GM12801 (cell line): ENCODE measurements around the gene CPSF3.

ENCODE experiments used
- TF ChIP-seq, protein P1 (sequence below): IDR thresholded peaks from one replicate; pipeline ENCODE4 v1.5.1; 2011; ENCODE audit warnings: control low read depth; ENCODE audit not compliant: insufficient read length; ENCODE audit errors: extremely low read depth

CPSF3 gene

DNA sequence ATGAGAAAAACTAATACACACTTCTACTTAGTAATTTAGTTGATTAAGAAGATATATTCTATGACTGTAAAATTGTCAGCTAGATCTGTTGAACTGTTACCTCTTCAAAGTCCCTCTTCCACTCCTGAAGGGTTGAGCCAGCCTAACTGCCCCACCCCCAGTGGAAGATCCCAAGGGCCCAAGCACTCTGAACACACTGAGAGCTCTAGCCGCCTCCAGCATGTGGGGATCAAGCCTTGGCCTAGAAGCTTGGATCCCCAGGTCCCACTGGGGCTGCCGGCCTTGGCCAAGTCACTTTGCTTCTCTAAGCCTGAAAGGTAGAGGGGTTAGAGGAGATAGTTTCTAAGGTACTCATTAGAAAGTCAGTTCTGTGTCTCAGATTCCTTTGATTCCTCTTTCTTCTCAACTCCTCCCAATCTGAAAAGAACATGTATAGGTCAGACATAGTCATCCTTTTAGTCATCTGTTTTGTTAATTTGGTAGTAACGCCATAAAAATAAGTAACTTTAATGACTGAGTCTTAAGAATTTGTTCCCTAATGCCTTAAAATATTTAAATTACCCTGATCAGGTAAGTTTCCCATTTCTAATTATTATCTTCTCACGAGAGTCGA, 5.6 kb downstream of the CPSF3 start:
- TF ChIP-seq, protein P1, sequence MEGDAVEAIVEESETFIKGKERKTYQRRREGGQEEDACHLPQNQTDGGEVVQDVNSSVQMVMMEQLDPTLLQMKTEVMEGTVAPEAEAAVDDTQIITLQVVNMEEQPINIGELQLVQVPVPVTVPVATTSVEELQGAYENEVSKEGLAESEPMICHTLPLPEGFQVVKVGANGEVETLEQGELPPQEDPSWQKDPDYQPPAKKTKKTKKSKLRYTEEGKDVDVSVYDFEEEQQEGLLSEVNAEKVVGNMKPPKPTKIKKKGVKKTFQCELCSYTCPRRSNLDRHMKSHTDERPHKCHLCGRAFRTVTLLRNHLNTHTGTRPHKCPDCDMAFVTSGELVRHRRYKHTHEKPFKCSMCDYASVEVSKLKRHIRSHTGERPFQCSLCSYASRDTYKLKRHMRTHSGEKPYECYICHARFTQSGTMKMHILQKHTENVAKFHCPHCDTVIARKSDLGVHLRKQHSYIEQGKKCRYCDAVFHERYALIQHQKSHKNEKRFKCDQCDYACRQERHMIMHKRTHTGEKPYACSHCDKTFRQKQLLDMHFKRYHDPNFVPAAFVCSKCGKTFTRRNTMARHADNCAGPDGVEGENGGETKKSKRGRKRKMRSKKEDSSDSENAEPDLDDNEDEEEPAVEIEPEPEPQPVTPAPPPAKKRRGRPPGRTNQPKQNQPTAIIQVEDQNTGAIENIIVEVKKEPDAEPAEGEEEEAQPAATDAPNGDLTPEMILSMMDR, result no peak

DNA sequence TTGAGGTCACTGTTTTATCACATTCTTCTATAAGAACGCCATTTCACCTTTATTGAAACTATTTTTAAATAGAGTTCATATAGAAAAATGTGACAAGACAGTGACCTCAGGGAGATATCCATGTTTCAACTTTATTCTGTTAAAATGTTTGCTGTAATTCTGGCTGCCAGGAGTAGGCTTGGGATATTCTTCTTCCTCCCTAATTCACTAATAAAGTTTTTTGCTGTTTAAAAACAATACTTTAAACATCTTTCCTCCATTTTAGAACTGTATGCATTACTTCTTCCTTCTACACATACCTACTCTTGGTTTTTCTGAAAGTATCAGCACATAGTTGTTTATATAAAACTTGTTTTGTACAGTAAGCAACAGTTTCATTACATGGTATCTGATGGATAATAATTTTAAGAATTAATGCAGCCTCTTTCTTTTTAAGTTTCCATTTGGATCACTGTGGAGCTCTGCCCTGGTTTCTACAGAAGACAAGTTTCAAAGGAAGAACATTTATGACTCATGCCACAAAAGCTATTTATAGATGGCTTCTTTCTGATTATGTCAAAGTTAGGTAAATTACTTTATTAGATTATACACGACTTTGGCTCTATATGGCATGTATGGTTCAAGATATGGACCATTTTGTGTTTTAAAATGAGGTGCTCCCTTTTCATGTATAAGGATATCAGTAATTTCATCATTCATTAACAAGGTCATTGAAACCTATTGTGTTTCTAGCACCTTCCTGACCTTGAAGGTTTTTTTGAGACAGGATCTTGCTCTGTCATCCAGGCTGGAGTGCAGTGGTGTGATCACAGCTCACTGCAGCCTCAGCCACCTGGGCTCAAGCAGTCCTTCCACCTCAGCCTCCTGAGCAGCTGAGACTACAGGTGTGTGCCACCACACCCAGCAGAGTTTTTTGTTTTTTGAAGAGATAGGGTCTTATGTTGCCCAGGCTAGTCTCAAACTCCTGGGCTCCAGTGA, 7.2 kb downstream of the CPSF3 start:
- TF ChIP-seq, protein P1, result no peak

DNA sequence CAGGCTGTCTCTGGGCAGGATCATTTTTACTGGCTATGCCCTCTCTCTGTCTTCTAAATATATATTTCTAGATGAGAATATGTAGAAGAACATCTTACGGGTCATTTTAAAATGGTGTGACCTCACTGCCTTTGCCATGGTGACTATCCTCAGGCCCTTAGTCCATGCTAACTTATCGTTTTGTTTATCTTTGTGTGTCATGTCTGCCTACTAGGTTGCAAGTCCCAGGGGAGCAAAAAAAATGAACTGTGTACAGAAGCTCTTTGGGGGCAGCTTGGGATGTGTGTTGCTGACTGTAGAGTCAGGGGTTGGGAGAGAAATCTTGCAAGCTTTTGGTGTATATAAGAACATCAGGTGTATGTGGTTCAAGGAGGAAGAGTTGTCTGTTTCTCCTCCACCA, 11.0 kb downstream of the CPSF3 start:
- TF ChIP-seq, protein P1, result no peak

DNA sequence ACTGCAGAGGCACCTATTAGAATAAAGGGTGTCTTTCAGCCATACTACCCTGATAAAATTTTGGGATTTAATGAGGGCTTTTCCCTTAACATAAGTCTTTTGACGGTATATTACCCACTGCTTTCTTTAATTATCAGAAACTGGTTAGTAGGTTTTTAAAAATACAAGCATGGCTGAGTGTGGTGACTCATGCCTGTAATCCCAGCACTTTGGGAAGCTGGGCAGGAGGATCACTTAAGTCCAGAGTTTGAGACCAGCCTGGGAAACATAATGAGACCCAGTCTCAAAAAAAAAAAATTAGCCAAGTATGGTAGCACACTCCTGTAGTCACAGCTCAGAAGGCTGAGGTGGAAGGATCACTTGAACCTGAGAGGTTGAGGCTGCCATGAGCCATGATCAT, 16.1 kb downstream of the CPSF3 start:
- TF ChIP-seq, protein P1, result no peak

DNA sequence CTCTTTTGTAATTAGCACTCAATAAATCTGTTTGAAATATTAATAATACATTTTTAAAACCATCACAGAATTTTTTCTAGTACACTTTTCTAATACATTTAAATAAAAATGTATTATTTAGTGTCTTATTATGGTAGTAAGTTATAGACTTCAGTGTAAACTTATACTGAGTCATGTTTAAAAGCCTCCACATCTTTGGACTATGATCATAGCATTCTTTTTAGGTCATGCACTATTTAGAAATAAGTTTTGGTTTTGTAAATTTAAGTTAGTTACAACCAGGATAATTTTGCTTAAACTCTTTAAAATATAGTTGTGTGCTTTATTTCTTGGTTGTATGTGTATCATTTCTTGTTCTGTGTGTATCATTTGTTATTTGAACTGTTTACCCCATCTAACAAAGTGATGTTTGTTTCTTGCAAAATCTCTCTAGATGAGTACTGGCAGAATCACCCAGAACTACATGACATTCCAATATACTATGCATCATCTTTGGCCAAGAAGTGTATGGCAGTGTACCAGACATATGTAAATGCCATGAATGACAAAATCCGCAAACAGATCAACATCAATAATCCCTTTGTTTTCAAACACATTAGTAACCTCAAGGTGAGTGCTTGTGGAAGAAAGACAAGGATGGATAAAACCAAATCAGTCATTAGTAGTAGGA, 16.7 kb downstream of the CPSF3 start:
- TF ChIP-seq, protein P1, result no peak

DNA sequence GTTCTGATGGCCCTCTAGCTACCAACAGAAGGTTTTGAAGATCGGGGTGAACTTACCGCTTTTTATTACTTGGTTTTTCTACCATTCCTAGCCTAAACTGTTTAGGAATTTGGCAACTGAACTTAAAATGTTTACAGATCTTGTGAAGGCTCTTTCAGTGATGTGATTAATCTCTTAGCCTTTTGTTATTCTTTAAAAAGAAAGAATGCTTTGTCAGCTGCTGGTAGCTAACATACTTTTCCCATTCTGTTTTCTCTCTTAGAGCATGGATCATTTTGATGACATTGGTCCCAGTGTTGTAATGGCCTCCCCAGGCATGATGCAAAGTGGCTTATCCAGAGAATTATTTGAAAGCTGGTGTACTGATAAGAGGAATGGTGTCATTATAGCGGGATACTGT, 18.1 kb downstream of the CPSF3 start:
- TF ChIP-seq, protein P1, result no peak

DNA sequence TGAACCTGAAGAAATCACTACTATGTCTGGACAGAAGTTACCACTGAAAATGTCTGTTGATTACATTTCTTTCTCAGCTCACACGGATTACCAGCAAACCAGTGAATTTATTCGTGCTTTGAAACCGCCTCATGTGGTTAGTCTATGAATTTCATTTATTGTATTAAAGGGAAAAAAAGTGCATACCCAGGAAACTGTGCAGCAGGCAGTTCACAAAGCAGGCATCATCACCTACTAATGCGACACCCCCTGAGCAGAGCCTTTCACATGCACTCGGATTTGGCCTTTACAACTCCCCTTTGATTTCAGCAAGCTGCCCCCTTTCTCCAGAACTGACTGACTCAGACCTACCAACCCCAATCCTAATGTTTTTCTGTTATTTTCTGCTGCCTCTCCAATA, 20.1 kb downstream of the CPSF3 start:
- TF ChIP-seq, protein P1, result no peak
